PC-3 (cell line): ENCODE data around the gene CD2AP. TPM values are rescaled to one million over a fixed set of nuclear protein-coding genes. Genes with fewer than 3 reads are reported as not detected.

Experiments
- ATAC-seq: fragments of 200-7000 bp; cut with Tn5 transposase; 2 replicates; pipeline ENCODE4 v1.9.1; 2020; ENCODE audit warnings: mild to moderate bottlenecking, moderate library complexity
- BruUV-seq: library from RNA; stranded (reverse); fragments of 400-500 nt; replicated peaks from 2 replicates; lab custom pipeline; 2021; lab: Mats Ljungman, UMichigan
- CTCF ChIA-PET: fragments of 300-600 bp; sonication (Branson Sonifier 250); formaldehyde crosslinking; loops from one replicate; lab custom pipeline; 2022; ENCODE audit warnings: antibody characterized with exemption; lab: Charles Lee
- POLR2A ChIA-PET: fragments of 300-600 bp; sonication (Branson Sonifier 250); formaldehyde crosslinking; loops from one replicate; lab custom pipeline; 2022; ENCODE audit warnings: antibody characterized with exemption; ENCODE audit not compliant: unreplicated experiment; lab: Charles Lee
- DNase-seq: peaks from one replicate; pipeline ENCODE4 v3.0.0-alpha.2; 2015
- H2AFZ ChIP-seq: fragments of 300-600 bp; sonication (generic); 2 replicates; pipeline ENCODE4 v1.6.0; 2016; ENCODE audit warnings: antibody characterized with exemption, low read length
- H3F3A ChIP-seq: fragments of 300-600 bp; sonication (generic); one replicate; pipeline ENCODE4 v1.6.0; 2017; ENCODE audit warnings: antibody characterized with exemption, low read length, control low read depth, mild to moderate bottlenecking; ENCODE audit not compliant: unreplicated experiment
- H3K27ac ChIP-seq: fragments of 300-600 bp; sonication (generic); 2 replicates; pipeline ENCODE4 v1.5.1; 2016; ENCODE audit warnings: mild to moderate bottlenecking, low read length
- H3K27me3 ChIP-seq: fragments of 300-600 bp; sonication (generic); 2 replicates; pipeline ENCODE4 v1.6.1; 2016; ENCODE audit warnings: low read length, mixed read lengths
- H3K36me3 ChIP-seq: fragments of 300-600 bp; sonication (generic); 2 replicates; pipeline ENCODE4 v1.6.1; 2016; ENCODE audit warnings: low read depth, mixed run types, low read length, mixed read lengths
- H3K4me1 ChIP-seq: fragments of 300-600 bp; sonication (generic); 2 replicates; pipeline ENCODE4 v1.5.1; 2016; ENCODE audit warnings: low read length; ENCODE audit not compliant: insufficient read depth
- H3K4me2 ChIP-seq: fragments of 300-600 bp; sonication (generic); 2 replicates; pipeline ENCODE4 v1.6.0; 2016; ENCODE audit warnings: low read length
- H3K4me3 ChIP-seq: fragments of 300-600 bp; sonication (generic); 2 replicates; pipeline ENCODE4 v1.5.1; 2016; ENCODE audit warnings: mild to moderate bottlenecking, low read length, mixed read lengths
- H3K79me2 ChIP-seq: fragments of 300-600 bp; sonication (generic); 2 replicates; pipeline ENCODE4 v1.6.1; 2017; ENCODE audit warnings: low read length, mixed read lengths
- H3K9ac ChIP-seq: fragments of 300-600 bp; sonication (generic); 2 replicates; pipeline ENCODE4 v1.6.0; 2016; ENCODE audit warnings: mild to moderate bottlenecking, low read length
- H3K9me2 ChIP-seq: fragments of 300-600 bp; sonication (generic); replicated peaks from 2 replicates; pipeline ENCODE4 v1.6.1; 2016; ENCODE audit warnings: mixed run types, low read length, mixed read lengths
- H3K9me3 ChIP-seq: fragments of 300-600 bp; sonication (generic); 2 replicates; pipeline ENCODE4 v1.6.1; 2016; ENCODE audit warnings: low read length, mixed read lengths
- H4K20me1 ChIP-seq: fragments of 300-600 bp; sonication (generic); 2 replicates; pipeline ENCODE4 v1.6.1; 2016; ENCODE audit warnings: low read length, mixed read lengths
- CTCF ChIP-seq: fragments of 300-600 bp; sonication (generic); conservative IDR thresholded peaks from 2 replicates; pipeline ENCODE4 v1.5.1; 2017; ENCODE audit warnings: antibody characterized with exemption, low read depth, mild to moderate bottlenecking, low read length
- EZH2 ChIP-seq: fragments of 300-600 bp; sonication (generic); IDR thresholded peaks from one replicate; pipeline ENCODE4 v1.6.1; 2017; ENCODE audit warnings: antibody characterized with exemption, mild to moderate bottlenecking, low read length; ENCODE audit not compliant: unreplicated experiment
- EZH2phosphoT487 ChIP-seq: fragments of 300-600 bp; sonication (generic); IDR thresholded peaks from 2 replicates; pipeline ENCODE4 v1.6.1; 2018; ENCODE audit warnings: mild to moderate bottlenecking, antibody characterized with exemption, low read length, borderline replicate concordance
- intact Hi-C: fragments of 100-400 bp; cut with micrococcal nuclease; formaldehyde crosslinking; loops from 2 replicates; pipeline ENCODE4 v1.9.0; 2023
- total RNA-seq: library from RNA; depleted of rRNA; stranded (reverse); fragments of >200 nt; gene quantifications from 2 replicates; pipeline ENCODE4 v1.2.3, GENCODE V29; 2014

Gene CD2AP
- total RNA-seq, 1 experiment from 2014 or later, result 16.2 TPM

GRCh38 chr6:47446669-47447330, 30.8 kb upstream of the CD2AP start:
- Histone ChIP-seq H3K4me2 (no peak overlapping the region), H3K36me3 (no peaks in the 10 kb centered on the region), H3K79me2 (no peaks in the 10 kb centered on the region), H3K9me2 (no peaks in the 10 kb centered on the region), H3K4me1 (no peaks in the 10 kb centered on the region), H3K9me3 (no peaks in the 10 kb centered on the region), H3K27me3 (no peaks in the 10 kb centered on the region), H3F3A (no peaks in the 10 kb centered on the region), H3K9ac (no peak overlapping the region), H4K20me1 (no peaks in the 10 kb centered on the region), H3K4me3 (no peak overlapping the region), H3K27ac (no peak overlapping the region), H2AFZ (no peak overlapping the region)
- CTCF ChIA-PET, result no interaction called here
- TF ChIP-seq EZH2 (no peak), CTCF (no peak), EZH2phosphoT487 (no peak)
- no peak for ATAC-seq
- no peak for DNase-seq
- BruUV-seq, result no TSS peak
- intact Hi-C loops, result no loop called here
- POLR2A ChIA-PET, result no interaction called here

- Histone ChIP-seq H3K27ac (no peak overlapping the region), H3K36me3 (no peaks in the 10 kb centered on the region), H3F3A (no peaks in the 10 kb centered on the region), H3K79me2 (no peaks in the 10 kb centered on the region), H3K4me3 (no peak overlapping the region), H3K9ac (no peak overlapping the region), H3K4me2 (no peak overlapping the region), H3K9me3 (no peaks in the 10 kb centered on the region), H3K27me3 (no peaks in the 10 kb centered on the region), H3K9me2 (no peaks in the 10 kb centered on the region), H4K20me1 (no peaks in the 10 kb centered on the region), H2AFZ (no peak overlapping the region), H3K4me1 (peaks cover 6% of the 10 kb centered on the region)
- intact Hi-C loops, result no loop called here
- TF ChIP-seq CTCF, result no peak
- no peak for TF ChIP-seq EZH2
- no peak for TF ChIP-seq EZH2phosphoT487
- ChIA-PET POLR2A (no interaction called here), CTCF (no interaction called here)
- BruUV-seq, result no TSS peak
- ATAC-seq, result no peak
- no peak for DNase-seq
Measured at GRCh38 chr6:47447722-47448121, 29.9 kb upstream of the CD2AP start.

- Histone ChIP-seq H3K36me3 (no peaks in the 10 kb centered on the region), H3K9me3 (no peaks in the 10 kb centered on the region), H3F3A (no peaks in the 10 kb centered on the region), H4K20me1 (no peaks in the 10 kb centered on the region), H2AFZ (no peak overlapping the region), H3K4me3 (no peak overlapping the region), H3K4me2 (no peak overlapping the region), H3K4me1 (peaks cover 31% of the 10 kb centered on the region), H3K79me2 (no peaks in the 10 kb centered on the region), H3K9ac (no peak overlapping the region), H3K27me3 (no peaks in the 10 kb centered on the region), H3K9me2 (no peaks in the 10 kb centered on the region), H3K27ac (no peak overlapping the region)
- DNase-seq (no peak), ATAC-seq (no peak)
- intact Hi-C loops, result no loop called here
- BruUV-seq, result no TSS peak
- POLR2A ChIA-PET, result no interaction called here
- no peak for TF ChIP-seq CTCF
- no peak for TF ChIP-seq EZH2
- TF ChIP-seq EZH2phosphoT487, result no peak
- CTCF ChIA-PET, result no interaction called here
Measured at GRCh38 chr6:47451162-47451561, 26.4 kb upstream of the CD2AP start.
